GM12878 (cell line): ENCODE results near the gene ZMIZ1. TPM values are rescaled to one million over a fixed set of nuclear protein-coding genes. Genes with fewer than 3 reads are reported as not detected.
A peak's percentile ranks its signal among the peaks of the same experiment; 100 is the strongest.

ENCODE experiments used
- ATAC-seq: fragments of 200-7000 bp; cut with Tn5 transposase; 3 replicates; pipeline ENCODE4 v1.9.1; 2020; ENCODE audit warnings: mild to moderate bottlenecking, moderate library complexity
- BruUV-seq: library from RNA; stranded (reverse); fragments of 400-500 nt; replicated peaks from 2 replicates; lab custom pipeline; 2021; lab: Mats Ljungman, UMichigan
- CTCF ChIA-PET: fragments of 300-600 bp; sonication (Branson Sonifier 250); formaldehyde crosslinking; extraction: SDS; loops from one replicate; lab custom pipeline; 2021; ENCODE audit warnings: inconsistent platforms; lab: Yijun Ruan, JAX
- POLR2A ChIA-PET: fragments of 350-600 bp; formaldehyde crosslinking; extraction: SDS; loops from one replicate; lab custom pipeline; 2021; ENCODE audit warnings: inconsistent platforms; lab: Charles Lee
- RAD21 ChIA-PET: fragments of 300-600 bp; sonication (Branson Sonifier 250); formaldehyde crosslinking; loops from one replicate; lab custom pipeline; 2023; ENCODE audit warnings: antibody characterized with exemption; ENCODE audit not compliant: unreplicated experiment; lab: Charles Lee
- SMC1A ChIA-PET: fragments of 300-600 bp; sonication (Branson Sonifier 250); formaldehyde crosslinking; loops from one replicate; lab custom pipeline; 2023; ENCODE audit not compliant: unreplicated experiment, uncharacterized antibody; lab: Charles Lee
- DNase-seq: peaks from one replicate; pipeline ENCODE4 v3.0.0-alpha.2; 2011; ENCODE audit warnings: low read depth, low spot score
- FAIRE-seq: peaks from 3 replicates; lab custom pipeline; 2011; peaks lifted over from hg19 to GRCh38; lab: Jason Lieb, UNC
- H2AFZ ChIP-seq: 2 replicates; pipeline ENCODE4 v1.6.0; 2011; ENCODE audit warnings: low read depth, low read length, control low read depth; ENCODE audit not compliant: control insufficient read depth
- H3K27ac ChIP-seq: 2 replicates; pipeline ENCODE4 v1.5.1; 2011; ENCODE audit warnings: control low read depth; ENCODE audit not compliant: control insufficient read depth, insufficient read depth
- H3K27me3 ChIP-seq, 2 experiments: replicated peaks in 1 of 2; 2 replicates each; pipeline versions ENCODE4 v1.6.0 to v1.6.1; 2011; ENCODE audit warnings: low read length in 1 of 2; ENCODE audit not compliant: control insufficient read depth in 2 of 2, insufficient read depth in 2 of 2
- H3K36me3 ChIP-seq, 2 experiments: 2 replicates each; pipeline ENCODE4 v1.5.1; 2011; ENCODE audit warnings: low read length in 1 of 2; ENCODE audit not compliant: control insufficient read depth in 2 of 2, insufficient read depth in 2 of 2
- H3K4me1 ChIP-seq: 2 replicates; pipeline ENCODE4 v1.6.1; 2011; ENCODE audit warnings: mild to moderate bottlenecking, low read length, moderate library complexity, mixed read lengths; ENCODE audit not compliant: control insufficient read depth, insufficient read depth
- H3K4me2 ChIP-seq: 2 replicates; pipeline ENCODE4 v1.6.0; 2011; ENCODE audit warnings: control low read depth; ENCODE audit not compliant: control insufficient read depth, insufficient read depth
- H3K4me3 ChIP-seq: fragments of 200-600 bp; sonication (generic); 2 replicates; pipeline ENCODE4 v1.5.1; 2016
- H3K79me2 ChIP-seq: 2 replicates; pipeline ENCODE4 v1.6.0; 2011; ENCODE audit warnings: low read length; ENCODE audit not compliant: control insufficient read depth, insufficient read depth
- H3K9ac ChIP-seq: 2 replicates; pipeline ENCODE4 v1.8.0; 2011; ENCODE audit warnings: low read length, control low read depth, mixed read lengths; ENCODE audit not compliant: control insufficient read depth, insufficient read depth
- H3K9me3 ChIP-seq: replicated peaks from 3 replicates; pipeline ENCODE4 v1.5.1; 2011; ENCODE audit warnings: mild to moderate bottlenecking, low read length; ENCODE audit not compliant: control insufficient read depth, insufficient read depth
- H4K20me1 ChIP-seq: 2 replicates; pipeline ENCODE4 v1.6.0; 2011; ENCODE audit not compliant: control insufficient read depth, insufficient read depth
- JUNB ChIP-seq: IDR thresholded peaks from 2 replicates; pipeline ENCODE4 v1.6.1; 2016; ENCODE audit warnings: antibody characterized with exemption, mild to moderate bottlenecking
- JUND ChIP-seq: IDR thresholded peaks from 2 replicates; pipeline ENCODE4 v1.6.1; 2012; ENCODE audit warnings: low read depth, mild to moderate bottlenecking, low read length, improper control_type of control experiment, moderate library complexity
- NBN ChIP-seq: fragments of 450-650 bp; IDR thresholded peaks from 2 replicates; pipeline ENCODE4 v1.6.1; 2016
- YY1 ChIP-seq: IDR thresholded peaks from 2 replicates; pipeline ENCODE4 v1.6.1; 2011; ENCODE audit warnings: low read depth, mild to moderate bottlenecking, low read length
- WGBS: methylation state at CpG from one replicate; pipeline ENCODE4 v1.1.6; 2016; ENCODE audit warnings: low lambda C conversion rate; ENCODE audit not compliant: insufficient replicate concordance, insufficient coverage; ENCODE audit errors: missing lambda C conversion rate; 5-methylcytosine and 5-hydroxymethylcytosine counted together
- in situ Hi-C: fragments of 300-500 bp; cut with MboI; formaldehyde crosslinking; loops from 9 replicates; pipeline ENCODE4 v1.14.3; 2018; ENCODE audit warnings: mixed read lengths
- intact Hi-C: fragments of 100-400 bp; cut with micrococcal nuclease; formaldehyde crosslinking; loops from one replicate; pipeline ENCODE4 v1.14.2; 2022; ENCODE audit not compliant: unreplicated experiment
- polyA plus RNA-seq, 11 experiments: library from polyadenylated mRNA; depleted of rRNA in 4 of 11; unstranded in 6 of 11; stranded (reverse) in 5 of 11; fragments of >200 nt; fragmentation: Nextera tagmentation in 4 of 11; fragmentation: Illumina TruSeq in 1 of 11; extraction: Ambion mirVana in 4 of 11; extraction: Trizol in 1 of 11; gene quantifications; 1 replicate in 1 of 11; 2 replicates in 10 of 11; pipeline versions ENCODE4 v1.2.1 to v1.2.3, GENCODE V29; 2011 to 2016; ENCODE audit warnings: inconsistent platforms in 2 of 11, missing spikeins in 2 of 11, low read depth in 1 of 11
- total RNA-seq, 4 experiments: library from RNA; depleted of rRNA in 3 of 4; stranded (reverse); fragments of >200 nt in 3 of 4; fragmentation: Illumina TruSeq in 1 of 4; extraction: Trizol in 1 of 4; gene quantifications; 2 replicates each; pipeline versions ENCODE4 v1.2.1 to v1.2.3, GENCODE V29; 2013 to 2021

Gene ZMIZ1
- total and polyA plus RNA-seq, 10 of the 15 experiments (the other 5 are each of a cell fraction or from before 2014, with no cell fraction given) = 3.1 to 82.3 (median 14.9) TPM

DNA sequence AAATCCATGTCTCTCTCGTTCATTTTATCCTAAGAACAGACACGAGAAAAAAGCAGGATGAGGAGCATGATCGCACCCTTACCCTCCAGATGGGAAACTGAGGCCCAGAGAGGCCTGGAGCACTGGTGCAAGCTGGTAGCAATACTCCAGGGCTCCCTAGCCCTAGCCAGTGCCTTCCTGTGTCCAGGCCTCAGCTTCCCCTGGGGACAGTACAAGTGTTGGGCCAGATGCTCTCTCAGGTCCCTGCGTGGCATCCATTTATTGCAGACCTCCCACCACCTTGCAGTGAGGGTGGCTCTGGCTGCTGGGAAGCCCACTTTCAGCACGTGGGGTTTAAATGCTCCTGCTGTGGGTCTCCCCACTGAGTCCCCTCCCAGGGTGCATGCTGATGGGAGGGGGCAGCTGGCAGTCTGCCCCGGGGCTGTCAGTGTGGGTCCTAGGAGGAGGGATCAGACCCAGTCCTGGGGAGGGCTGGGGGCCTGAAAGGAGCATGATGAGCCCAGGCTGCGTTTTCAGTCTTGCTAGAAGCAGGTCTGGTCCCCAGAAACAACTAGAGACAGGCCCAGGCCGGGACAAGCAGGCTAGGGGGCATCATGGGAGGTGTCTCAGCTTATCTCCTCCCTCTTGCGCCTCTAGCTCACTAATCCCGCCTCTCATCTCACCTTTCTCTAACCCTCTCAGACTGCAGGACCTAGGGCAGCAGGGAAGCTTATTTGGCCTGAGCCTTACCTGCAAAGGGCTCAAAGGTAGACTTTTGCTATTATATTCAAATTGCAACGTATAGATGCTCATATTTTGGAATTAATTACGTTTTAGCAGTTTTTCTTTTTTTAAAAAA is 277.8 kb downstream of the ZMIZ1 start:
- no peak; the same call in 2 of the 3 replicates for ATAC-seq
- H3K36me3 ChIP-seq = peaks cover 15 to 23% of the 10 kb centered on the region in 2 experiments
- peaks cover 42% of the 10 kb centered on the region for H3K79me2 ChIP-seq
- BruUV-seq = TSS peak; percentile 76
- 0 out of 2 replicates have a peak, but pooled peaks have one; percentile 15 for TF ChIP-seq NBN
- no peak for TF ChIP-seq JUND
- TF ChIP-seq JUNB = no peak
- no peak for TF ChIP-seq YY1
- H4K20me1 ChIP-seq = no peaks in the 10 kb centered on the region; the same call in 1 of the 2 replicates
- 45% methylated on average over 12 of the region's 12 CpGs for WGBS
- H3K9ac ChIP-seq = peak overlapping the region; percentile 96; the same call in 1 of the 2 replicates
- peak overlapping the region; percentile 35; the same call in 1 of the 2 replicates for H3K4me3 ChIP-seq
- H3K4me1 ChIP-seq = peaks cover 12% of the 10 kb centered on the region
- ChIA-PET CTCF (interaction anchor here (0.6 to 5.4 kb wide), 14 partner anchors 10 to 144 kb away, joined by 3 to 27 read pairs (median 6); no protein-coding TSS in a partner anchor), POLR2A (interaction anchor here (0.9 to 3.7 kb wide), 4 partner anchors 12 to 32 kb away, joined by 3 to 15 read pairs (median 6); no protein-coding TSS in a partner anchor), SMC1A (interaction anchor here (0.6 to 3.5 kb wide), 14 partner anchors 15 to 102 kb away, joined by 3 to 18 read pairs (median 4); no protein-coding TSS in a partner anchor), RAD21 (interaction anchor here (0.8 to 4.6 kb wide), 9 partner anchors 12 to 103 kb away, joined by 3 to 36 read pairs (median 7); no protein-coding TSS in a partner anchor)
- DNase-seq = no peak
- peak; percentile 35 for FAIRE-seq
- peak overlapping the region; percentile 29; the same call in 1 of the 2 replicates for H3K27ac ChIP-seq
- intact Hi-C loops = loop anchor here (1.0 to 2.0 kb wide), 2 partner anchors 30 to 60 kb away; no protein-coding TSS in a partner anchor
- in situ Hi-C loops = no loop called here
- peak overlapping the region; percentile 45 for H2AFZ ChIP-seq
- H3K27me3 ChIP-seq = no peaks in the 10 kb centered on the region
- peak overlapping the region; percentile 71 for H3K4me2 ChIP-seq
- H3K9me3 ChIP-seq = no peaks in the 10 kb centered on the region
